NCI-H1105 (cell line): Measurements from ENCODE around the gene OSM.

Experiments
- DNase-seq: peaks from one replicate; lab custom pipeline; 2025; lab: John Stamatoyannopoulos, UW

OSM gene

DNA sequence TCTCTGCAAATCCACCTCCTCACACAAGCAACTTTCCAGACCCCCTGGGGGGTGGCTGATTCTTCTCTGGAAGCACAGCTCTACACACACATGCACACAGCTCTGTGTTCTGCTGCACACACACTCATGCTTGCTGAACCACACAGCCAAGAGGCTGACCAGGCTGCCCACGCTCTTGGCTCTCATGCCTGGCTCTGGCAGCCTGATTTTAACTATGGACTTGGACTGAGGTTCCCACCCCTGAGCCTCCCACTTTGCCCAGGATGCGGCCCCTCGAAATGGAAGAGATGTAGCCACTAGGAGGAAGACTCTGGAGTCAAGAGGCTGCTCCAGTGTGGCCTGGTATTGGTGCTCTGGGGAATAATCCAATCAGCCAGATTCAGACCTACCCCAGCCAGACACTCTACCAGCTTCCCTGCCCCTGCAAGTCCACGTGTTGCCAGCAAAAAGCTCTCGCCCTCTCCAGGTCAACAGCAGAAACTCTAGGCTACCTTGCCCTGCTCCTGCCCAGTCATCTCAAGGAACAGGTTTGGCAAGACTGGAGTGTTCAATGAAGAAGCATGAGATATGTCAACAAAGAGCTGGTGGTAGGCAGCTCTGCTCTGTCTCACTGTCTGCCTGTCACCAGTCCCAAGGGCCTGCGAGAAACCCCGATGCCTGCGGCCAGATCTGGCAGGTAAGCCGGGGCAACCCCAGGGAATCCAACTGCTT lies 31.5 kb upstream of the OSM start:
- no peak for DNase-seq

DNA sequence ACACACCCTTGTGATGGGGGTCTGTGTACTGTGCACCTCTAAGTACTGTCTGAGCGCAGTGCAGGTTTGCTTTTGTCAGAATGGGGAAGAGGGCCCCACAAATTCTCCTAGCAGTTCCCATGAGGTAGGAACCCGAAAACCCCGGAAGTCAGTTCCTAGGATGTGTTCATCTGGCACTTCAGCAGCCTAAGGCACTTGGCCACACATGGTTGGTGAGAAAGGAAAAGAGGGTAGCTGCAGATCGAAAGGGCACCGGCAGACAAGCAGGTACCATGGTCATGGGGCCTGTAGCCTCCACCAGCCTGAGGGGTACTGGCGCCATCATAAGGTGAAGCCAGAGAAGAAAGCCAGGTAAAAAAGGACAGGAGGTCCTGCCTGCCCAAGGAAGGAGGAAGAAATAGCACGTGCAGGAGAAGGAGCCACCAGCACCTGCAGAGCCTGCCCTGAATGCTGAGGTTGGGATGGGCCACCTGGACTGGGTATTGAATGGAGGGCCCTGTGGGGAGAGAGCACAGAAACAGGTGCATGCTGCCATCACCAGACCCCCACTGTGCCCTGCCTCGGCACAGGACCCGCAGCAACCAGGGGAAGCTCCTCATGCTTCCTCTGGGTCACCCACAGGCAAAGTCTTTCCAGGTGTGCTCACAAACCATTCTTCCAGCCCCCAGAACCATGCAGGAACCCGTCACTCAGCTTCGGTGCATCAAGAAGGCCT lies 30.8 kb upstream of the OSM start:
- no peak for DNase-seq

DNA sequence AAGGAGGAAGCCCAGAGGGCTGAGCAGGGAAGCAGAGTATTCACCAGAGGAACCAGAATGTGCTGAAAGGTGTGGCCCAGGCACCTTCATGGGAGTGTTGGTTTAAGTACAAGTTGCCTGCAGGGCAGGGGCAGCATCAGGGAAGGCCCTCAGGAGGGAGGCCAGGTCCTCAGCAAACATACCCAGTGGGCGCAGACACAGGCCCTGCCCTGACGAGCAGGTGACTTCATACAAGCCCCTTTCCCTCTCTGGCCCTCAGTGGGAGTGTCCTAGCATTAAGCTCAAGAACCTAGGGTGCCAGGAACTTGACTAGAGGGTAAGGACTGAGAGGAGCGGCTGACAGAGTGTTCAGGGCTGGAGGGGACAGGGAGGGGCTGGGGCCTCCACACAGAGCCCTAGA lies 30.2 kb upstream of the OSM start:
- no peak for DNase-seq

DNA sequence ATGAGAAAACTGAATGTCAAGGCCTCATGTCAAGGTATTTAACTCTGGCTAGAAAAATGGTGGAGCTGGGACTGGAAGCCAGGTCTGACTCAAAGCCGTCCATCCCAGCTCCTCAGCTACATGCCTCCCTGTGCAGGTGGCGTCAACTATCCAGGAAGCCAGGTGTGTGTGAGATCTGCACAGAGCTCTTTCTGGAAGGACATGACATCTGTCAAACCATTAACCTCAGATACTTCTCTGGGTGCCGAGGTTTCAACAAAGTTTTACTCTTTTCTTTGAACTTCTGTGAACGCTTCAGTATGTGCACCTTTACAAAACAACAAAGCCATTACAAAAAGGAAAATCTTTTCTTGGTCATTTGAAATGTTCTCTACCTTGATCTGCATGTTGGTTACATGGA lies 29.7 kb upstream of the OSM start:
- DNase-seq, result no peak

DNA sequence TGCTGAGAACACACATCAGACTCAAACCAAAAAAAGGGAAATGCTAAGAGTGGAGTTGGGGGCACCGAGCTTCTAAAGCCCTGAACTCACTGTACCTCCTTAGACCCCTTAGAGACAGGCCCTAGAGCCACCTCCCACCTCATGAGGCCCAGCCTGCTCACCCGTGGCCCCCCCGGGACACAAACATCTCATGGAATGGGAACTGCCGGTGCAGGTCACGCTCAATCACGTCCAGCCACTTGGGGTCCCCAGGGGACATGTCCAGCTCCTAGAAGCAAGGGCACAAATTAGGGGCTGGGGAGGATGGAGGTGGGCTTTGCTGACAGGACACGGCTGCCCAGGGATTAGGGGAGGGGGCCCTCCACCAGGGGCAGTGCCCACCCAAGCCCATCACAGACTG lies 28.9 kb upstream of the OSM start:
- no peak for DNase-seq

DNA sequence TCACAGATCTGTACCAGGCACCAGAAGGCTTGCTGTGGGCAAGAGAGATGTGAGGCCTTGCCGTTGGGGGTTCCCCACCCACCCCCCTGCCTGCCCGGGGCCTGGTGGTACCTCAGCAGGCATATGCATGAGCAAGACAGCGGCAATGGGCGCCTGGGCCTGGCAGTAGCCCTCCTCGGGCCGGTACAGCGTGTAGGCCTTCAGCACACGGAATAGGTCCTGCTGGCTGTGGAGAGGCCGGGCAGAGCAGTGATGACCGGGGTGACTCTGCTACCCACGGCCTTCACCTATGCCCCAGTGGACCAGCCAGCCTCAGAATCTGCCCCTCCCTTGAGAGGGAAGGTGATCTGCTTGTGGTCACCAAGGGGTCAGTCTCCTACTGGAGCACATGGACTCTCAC lies 28.2 kb upstream of the OSM start:
- no peak for DNase-seq

DNA sequence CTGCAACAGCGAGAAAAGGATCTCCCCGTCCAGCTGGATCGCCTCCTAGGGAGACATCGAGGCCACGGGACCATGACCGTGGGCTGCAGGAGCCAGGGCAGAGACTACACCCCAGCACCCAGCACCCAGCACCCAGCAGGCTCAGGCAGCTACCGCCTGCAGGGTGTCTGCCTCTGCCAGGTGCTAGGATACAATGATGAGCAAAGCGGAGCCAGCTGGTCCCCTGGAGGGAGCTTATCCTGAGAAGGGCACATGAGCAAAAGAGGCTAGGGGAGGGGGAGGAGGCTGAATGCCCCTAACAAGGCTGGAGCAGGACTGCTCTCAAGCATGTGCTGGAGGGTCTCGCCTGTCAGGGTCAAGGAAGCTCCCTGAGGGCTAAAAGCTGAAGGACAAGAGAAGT lies 27.4 kb upstream of the OSM start:
- no peak for DNase-seq

DNA sequence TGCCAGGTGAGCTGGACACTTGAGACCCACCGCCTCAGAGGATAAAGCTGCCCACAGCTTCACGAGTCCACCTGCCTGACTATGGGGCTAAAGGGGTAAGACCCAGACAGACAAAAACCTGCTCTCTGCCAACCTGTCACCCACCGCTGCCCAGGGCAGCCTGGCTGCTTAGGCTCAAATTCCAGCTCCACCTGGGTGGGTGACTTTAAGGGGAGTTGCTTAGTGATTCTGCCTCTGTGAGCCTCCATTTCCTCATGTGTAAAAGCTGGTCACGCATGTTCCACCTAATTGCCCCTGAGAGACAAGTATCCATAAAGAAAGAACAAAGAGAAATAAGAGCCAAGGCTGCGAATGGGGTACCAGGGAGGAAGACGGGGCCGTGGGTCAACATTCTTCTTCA lies 26.4 kb upstream of the OSM start:
- no peak for DNase-seq

DNA sequence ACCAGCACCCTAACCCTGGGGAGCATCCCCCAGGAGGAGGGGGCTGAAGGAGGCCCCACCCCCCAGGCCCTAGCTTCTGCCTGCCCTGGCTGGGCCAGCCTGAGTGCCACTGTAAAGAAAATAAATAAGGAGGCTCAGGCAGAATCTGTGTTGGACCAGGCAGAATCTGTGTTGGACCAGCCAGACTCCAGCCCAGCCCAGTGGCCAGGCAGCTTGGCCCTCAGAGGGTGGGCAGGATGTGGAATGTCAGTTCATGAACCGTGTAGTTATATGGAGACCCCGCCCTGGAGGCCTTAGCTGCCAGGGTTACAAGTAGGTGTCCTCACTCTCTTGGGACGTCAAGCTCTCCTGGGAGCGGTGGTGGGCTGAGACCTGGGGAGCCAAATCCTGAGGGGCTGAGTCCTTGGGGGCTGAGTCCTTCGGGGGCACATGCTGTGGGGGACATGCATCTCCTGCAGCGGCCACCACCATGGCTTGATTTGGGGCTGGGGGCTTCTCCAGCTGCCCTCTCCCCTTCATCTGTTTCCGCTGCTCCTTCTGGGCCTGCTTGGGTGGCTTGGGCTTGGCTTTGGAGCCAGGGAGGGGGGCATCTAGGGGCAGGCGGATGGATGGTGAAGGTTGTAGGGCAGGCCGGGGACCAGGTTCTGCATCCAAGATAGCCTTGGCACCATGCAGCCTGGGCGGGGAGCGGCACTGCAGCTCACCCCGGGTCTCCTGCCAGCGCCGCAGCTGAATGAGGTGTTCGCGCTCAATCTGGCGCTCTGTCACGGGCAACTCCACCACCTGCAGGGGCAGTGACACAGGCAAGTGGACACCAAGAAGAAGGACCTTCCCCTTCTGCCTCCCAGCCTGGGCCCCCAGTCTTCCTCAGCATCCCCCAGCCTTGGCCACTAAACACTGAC lies 25.7 kb upstream of the OSM start:
- no peak for DNase-seq

DNA sequence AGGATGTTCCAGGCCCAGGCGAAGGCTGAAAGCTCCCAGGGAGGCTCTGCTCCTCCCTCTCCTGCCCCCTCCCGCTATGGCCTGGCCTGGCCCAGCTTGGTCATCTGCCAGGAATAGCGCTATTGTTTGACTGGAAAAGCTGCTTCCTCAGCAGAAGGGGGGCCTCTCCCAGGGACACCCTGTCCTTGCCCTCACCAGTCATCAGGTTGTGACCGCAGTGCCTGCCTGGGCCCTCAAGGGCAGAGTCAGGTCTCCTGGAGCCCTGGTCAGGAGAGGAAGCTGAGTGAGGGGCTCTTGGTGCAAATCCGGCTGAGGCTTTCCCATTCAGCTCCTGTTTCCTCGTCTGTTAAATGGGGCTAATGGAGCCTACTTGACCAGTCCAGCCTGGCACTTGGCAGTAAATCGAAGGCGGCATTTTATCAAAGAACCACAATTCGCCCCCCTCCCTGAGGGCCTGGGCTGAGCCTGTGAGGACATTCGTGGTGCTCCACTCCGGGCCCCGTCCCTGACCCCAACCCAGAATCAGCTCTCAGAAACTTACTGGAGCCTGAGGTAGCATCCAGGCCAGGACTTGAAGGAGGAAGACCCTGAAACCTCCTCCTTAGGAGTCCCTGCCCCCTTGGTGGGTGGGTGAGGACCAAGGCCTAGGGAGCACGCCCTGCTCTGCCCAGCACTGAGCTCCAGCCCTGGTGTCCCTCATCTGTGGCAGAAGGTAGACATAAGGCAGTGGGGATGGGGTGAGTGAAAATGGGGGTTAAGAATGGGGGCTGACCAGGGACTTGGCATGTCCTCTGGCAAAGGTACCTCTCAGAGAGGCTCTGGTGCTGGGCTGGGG lies 24.6 kb upstream of the OSM start:
- DNase-seq, result no peak

DNA sequence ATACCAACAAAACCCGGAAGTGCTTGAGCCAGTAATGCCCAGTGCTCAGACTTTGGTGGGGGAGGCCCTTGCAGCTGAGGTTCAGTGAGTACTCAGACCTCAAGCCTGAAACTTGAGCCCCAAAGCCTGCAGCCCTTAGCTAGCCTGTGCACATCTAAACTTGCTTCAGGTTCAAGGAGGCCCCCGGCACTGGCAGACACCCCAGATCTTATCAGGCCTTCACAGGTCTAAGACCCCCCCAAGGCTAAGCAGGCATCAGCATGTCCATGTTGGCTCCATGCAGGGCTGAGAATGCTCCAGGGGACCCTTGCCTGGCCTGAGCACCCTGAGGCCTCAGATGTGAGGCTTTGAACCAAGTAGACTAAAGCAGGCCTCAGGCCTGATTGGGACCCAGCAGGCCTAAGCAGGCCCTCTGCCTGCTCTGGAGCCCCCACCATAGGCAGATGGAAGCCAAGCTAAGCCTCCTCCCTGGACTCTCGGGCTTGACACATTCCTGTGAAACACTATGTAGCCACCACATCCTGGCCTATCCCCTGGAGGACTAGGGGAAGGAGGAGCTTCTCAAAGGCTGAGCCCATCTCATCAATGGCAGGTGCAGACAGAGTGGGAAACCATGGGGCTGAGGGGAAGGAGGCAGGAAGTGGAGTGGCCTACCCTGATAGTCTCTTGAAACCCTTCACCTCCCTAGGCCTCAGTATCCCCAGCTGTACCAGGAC lies 23.8 kb upstream of the OSM start:
- DNase-seq, result no peak

DNA sequence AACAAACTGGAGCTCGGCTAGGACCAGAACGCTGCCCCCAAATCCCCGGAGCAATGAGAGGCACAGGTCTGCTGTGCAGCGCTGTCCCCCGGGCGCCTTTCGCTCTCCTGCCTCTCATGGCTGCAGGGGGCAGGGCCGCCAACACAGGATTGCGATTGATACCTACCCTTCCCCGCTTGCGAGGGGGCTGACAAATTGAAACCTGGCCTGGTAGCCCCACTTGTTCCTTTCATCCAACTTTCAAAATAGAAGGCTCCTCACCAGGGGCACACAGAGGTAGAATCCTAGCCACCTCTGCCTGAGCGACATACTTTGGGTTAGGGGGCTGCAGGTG lies 23.3 kb upstream of the OSM start:
- no peak for DNase-seq

DNA sequence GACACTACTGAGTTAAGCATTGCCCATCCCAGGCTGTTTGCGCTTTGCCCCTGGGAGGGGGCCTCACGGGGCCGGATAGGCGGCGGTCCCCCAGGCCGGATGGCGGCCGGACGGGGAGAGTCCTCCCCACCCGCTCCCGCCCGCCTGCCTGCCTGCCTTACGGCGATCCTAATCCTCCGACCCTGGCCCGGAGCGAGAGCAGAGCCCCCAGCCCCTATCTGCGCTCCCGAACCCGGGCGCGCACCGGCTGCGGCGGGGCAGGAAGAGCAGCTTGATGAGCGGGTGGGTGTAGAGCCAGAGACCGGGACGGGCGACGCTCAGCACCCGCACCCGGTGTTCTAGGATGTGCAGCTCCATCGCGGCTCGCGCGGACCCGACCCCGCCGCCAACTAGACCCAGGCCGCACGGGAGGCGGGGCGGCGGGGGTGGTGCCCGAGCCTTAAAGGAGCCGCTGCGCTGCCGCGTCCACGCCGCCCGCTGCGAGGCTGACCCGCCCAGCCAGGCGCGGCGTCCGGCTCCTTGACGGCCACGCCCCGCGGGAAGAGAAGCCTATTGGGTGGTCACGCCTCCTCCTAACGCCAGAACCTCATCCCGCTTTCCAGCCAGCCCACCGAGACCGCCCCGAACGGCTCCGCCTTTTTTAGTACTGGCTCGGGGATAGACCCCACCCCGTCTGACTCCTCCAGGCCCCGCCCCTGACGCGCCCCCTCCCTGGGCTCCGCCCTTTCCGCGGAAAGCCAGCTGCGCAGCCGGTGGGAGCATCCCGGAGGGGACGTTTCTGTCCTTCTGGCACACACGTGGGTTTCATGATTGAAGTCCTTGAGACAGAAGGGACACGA lies 22.7 kb upstream of the OSM start, which contains the start of gene CASTOR1:
Gene CASTOR1 (minus strand): TSS at position 365 of the 839 bp plus-strand sequence. CDS start 8 bp downstream, at position 357.
- DNase-seq, result peak; percentile 96

DNA sequence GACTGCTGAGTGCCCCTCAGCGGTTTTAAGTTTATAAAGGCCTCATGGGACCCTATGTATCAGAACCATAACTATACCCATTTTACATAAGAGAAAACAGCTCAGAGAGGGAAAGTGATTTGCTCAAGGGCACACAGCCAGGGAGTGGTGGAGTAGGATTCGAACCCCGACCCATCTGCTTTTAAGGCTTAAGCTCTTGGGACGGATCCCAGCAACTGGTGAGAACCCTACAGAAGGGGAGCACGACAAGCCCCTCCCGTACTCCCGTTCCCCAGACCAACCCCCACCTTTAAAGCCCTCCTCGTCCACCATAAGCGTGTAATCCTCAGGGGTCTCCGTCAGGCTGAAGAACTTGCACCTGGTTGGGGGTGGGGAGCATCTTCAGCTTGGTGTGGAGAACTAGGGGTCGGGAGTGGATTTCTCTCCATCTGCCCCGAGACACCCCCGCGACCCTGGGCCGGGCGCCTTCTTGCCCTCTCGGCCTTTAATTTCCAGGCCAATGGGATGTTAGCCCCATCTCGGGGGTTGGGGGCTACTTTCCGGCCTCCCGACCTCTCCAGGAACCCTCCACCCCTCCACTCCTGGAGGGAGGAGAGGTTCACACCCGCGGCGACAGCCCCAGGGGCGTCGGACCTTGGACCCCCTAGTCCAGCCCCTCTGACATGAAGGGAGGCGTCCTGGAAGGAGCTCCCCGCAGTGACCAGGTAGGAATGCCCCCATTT lies 21.9 kb upstream of the OSM start:
- DNase-seq, result no peak

DNA sequence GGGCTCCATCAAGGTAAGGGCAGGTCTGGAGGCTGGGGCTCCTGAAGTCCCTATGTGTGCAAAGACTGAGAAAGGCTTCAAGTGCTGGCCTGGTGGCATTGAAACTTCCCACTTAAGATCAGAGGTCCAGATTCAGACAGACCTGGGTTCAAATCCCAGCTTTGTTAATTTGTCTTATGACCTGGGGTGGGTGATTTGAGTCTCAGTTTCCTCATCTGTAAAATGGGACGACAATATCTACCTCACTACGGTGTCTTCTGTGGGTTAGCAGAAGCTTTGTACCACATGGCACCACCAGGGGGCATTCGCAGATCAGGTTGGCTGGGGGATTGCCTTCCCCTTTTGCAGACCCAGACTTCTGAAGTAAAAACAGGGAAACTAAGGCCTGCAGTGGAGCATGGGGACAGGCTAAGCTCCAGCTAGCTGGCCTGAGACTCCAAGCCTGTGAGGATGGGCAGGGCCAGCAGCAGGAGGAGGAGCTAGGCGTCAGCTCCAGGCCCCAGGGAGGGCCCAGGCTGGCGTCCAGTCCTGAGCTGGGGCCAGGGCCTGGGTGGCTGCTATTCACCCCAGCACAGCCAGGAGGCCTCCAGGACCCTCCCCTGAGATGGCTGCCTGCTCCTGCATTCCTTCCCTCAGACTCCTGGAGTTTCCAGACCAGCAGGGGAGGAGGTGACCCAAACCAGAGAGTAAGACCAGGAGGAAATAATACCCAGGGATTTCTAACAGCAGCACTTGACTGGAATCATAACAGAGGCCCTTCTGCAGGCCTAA lies 21.2 kb upstream of the OSM start:
- no peak for DNase-seq

DNA sequence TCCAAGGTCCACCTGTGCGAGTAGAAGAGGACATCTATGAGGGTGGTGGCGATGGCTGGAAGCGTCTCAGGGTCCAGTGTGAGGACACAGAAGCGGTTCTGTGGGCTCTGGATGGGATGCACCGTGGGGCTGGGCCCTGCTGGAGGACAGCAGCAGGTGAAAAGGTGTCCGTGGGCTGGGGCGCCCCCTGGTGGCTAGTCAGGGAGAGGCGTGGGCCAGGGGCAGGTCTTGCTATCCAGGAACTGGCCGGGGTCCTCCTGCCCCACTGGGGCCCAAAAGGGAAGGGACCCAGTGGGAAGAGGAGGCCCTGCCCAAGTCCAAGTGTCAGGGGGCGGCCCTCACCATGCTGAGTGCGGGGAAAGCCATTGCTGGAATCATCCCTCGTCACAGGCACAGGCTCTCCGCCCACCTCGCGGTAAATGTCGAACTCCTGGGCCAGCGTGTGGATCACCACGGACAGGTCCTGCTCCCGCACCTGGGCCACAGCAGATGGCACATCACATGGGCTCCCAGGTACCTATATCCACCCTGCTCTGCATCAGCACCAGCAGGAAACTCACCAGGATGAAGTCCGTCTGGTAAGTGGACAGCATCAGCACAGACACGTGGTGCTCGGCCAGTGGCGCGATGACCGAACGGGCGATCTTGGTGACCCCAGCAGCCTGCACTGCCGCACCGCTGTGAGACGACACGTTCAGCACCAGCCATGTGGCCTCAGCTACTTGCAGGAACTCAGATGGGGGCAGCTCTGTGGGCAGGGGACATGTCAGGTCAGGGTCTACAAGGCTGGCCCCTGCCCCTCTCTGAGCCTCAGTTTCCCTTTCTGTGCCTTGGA lies 20.4 kb upstream of the OSM start:
- DNase-seq, result no peak

DNA sequence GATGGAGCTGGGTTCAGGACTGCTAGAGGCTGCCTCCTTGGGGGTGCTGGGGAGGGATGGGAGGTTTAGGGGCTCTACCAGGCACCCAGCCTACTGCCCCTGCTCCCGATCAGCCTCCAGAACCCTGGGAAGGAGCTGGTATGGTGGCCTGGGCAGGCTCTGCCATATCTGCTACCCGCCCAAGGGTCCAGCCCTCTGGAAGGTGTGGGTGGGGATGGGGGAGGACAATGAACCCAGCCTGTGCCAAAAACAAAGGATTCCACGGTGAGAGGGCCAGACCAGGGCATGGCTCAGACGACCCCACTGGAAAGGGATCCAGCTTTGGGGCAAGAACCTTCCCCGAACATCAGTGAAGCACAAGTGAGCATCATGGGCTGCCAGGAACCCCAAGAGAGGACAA lies 19.7 kb upstream of the OSM start:
- DNase-seq, result no peak

DNA sequence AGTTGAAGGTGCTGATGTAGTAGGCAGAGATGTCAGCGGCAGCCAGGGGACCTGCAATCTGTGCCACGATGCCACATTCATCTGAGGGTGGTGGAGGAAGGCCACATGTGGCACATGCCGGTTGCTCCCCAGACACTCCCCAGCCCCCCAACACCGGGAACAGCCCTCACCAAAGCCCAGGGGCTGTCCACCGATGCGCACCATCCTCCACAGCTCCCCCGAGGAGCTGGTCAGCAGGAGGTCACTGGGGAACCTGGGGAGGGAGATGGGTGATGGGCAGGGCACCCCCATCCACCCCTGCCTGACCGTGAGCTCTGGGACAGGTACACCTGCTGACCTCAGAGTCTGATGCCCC lies 19.2 kb upstream of the OSM start:
- no peak for DNase-seq
